Measurements from ENCODE around the gene FGF14.

DNA sequence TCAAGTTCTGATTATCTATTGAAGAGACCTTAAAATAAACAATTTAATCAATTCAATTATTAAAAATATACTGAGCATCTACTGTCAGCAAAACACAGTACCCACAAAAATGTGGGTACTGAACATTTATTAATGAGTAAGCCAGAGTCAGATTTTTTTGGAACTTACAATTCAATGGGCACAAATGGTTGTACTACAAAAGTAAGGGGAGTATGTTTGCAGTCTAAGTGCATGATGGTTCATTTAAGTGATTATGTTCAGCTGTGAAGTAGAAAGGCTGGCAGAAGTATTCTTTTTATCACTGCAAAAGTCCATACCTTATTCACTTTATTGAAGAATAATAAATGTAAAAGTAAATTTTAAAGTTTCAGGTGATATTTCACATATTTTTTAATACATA is 27.6 kb downstream of the FGF14 start:
- TF ChIP-seq, protein P1, sequence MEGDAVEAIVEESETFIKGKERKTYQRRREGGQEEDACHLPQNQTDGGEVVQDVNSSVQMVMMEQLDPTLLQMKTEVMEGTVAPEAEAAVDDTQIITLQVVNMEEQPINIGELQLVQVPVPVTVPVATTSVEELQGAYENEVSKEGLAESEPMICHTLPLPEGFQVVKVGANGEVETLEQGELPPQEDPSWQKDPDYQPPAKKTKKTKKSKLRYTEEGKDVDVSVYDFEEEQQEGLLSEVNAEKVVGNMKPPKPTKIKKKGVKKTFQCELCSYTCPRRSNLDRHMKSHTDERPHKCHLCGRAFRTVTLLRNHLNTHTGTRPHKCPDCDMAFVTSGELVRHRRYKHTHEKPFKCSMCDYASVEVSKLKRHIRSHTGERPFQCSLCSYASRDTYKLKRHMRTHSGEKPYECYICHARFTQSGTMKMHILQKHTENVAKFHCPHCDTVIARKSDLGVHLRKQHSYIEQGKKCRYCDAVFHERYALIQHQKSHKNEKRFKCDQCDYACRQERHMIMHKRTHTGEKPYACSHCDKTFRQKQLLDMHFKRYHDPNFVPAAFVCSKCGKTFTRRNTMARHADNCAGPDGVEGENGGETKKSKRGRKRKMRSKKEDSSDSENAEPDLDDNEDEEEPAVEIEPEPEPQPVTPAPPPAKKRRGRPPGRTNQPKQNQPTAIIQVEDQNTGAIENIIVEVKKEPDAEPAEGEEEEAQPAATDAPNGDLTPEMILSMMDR (IDR thresholded peaks at IDR 0.05): no peak
- TF ChIP-seq POLR2AphosphoS5 (IDR thresholded peaks at IDR 0.05) (no peak), EP300 (IDR thresholded peaks at IDR 0.05; ENCODE audit: low read depth) (no peak), POLR2A (IDR thresholded peaks at IDR 0.05) (no peak)
